HCT116 (cell line): ENCODE data around the gene IRF9. TPM values are rescaled to one million over a fixed set of nuclear protein-coding genes. Genes with fewer than 3 reads are reported as not detected.

Source experiments
- ATAC-seq: fragments of 200-7000 bp; cut with Tn5 transposase; 2 replicates; pipeline ENCODE4 v1.9.1; 2020; ENCODE audit warnings: mild to moderate bottlenecking, moderate library complexity
- BruUV-seq: library from RNA; stranded (reverse); fragments of 400-500 nt; replicated peaks from 2 replicates; lab custom pipeline; 2021; lab: Mats Ljungman, UMichigan
- CTCF ChIA-PET: fragments of 300-600 bp; sonication (Branson Sonifier 250); formaldehyde crosslinking; loops from one replicate; lab custom pipeline; 2021; ENCODE audit warnings: antibody characterized with exemption; lab: Charles Lee
- POLR2A ChIA-PET: fragments of 300-600, 350-600 bp; sonication (Branson Sonifier 250); formaldehyde crosslinking; loops from one replicate; lab custom pipeline; 2021; ENCODE audit warnings: antibody characterized with exemption; lab: Charles Lee
- RAD21 ChIA-PET, 2 experiments: fragments of 300-600 bp; sonication (Branson Sonifier 250); formaldehyde crosslinking; loops; one replicate each; lab custom pipeline; 2023; ENCODE audit warnings: low total read pairs in 2 of 2; ENCODE audit not compliant: uncharacterized antibody in 2 of 2, unreplicated experiment in 2 of 2, low non-redundant PET in 1 of 2; lab: Charles Lee
- DNase-seq: peaks from one replicate; pipeline ENCODE4 v3.0.0-alpha.2; 2010; ENCODE audit warnings: low read depth, low spot score
- H2AFZ ChIP-seq: fragments of 200-600 bp; shearing (Covaris generic), sonication (generic); 2 replicates; pipeline ENCODE4 v1.6.1; 2017; ENCODE audit warnings: low read depth, mixed run types, mixed read lengths, antibody characterized with exemption, low read length; ENCODE audit not compliant: poor library complexity, severe bottlenecking
- H3K27ac ChIP-seq: 2 replicates; pipeline ENCODE4 v1.5.1; 2012; ENCODE audit warnings: low read depth, low read length
- H3K27me3 ChIP-seq: fragments of 200-600 bp; sonication (generic); 2 replicates; pipeline ENCODE4 v1.6.1; 2016; ENCODE audit warnings: mixed run types, low read length, mixed read lengths; ENCODE audit not compliant: insufficient read depth
- H3K36me3 ChIP-seq, 2 experiments: fragments of 200-500 bp in 1 of 2; fragments of 200-600 bp in 1 of 2; sonication (Bioruptor generic) in 1 of 2; sonication (generic) in 1 of 2; 2 replicates each; pipeline versions ENCODE4 v1.5.1 to v1.6.1; 2014 to 2016; ENCODE audit warnings: low read length in 2 of 2, inconsistent platforms in 1 of 2, mixed read lengths in 1 of 2, mixed run types in 1 of 2; ENCODE audit not compliant: insufficient read depth in 2 of 2, control insufficient read depth in 1 of 2
- H3K4me1 ChIP-seq, 2 experiments: fragments of 200-600 bp in 1 of 2; sonication (generic) in 1 of 2; 2 replicates each; pipeline versions ENCODE4 v1.5.1 to v1.6.1; 2012 to 2017; ENCODE audit warnings: low read length in 2 of 2, inconsistent platforms in 1 of 2, mild to moderate bottlenecking in 1 of 2, mixed read lengths in 1 of 2, mixed run types in 1 of 2, moderate library complexity in 1 of 2; ENCODE audit not compliant: insufficient read depth in 2 of 2, control insufficient read depth in 1 of 2
- H3K4me2 ChIP-seq: fragments of 200-600 bp; sonication (generic); 2 replicates; pipeline ENCODE4 v1.6.1; 2017; ENCODE audit warnings: mixed run types, low read length, mixed read lengths
- H3K4me3 ChIP-seq, 2 experiments: fragments of 200-600 bp in 1 of 2; sonication (generic) in 1 of 2; replicated peaks in 1 of 2; 2 replicates each; pipeline ENCODE4 v1.5.1; 2011 to 2016; ENCODE audit warnings: low read length in 2 of 2, control low read depth in 1 of 2, low read depth in 1 of 2, mild to moderate bottlenecking in 1 of 2, mixed read lengths in 1 of 2, mixed run types in 1 of 2
- H3K79me2 ChIP-seq: fragments of 200-600 bp; sonication (generic); 2 replicates; pipeline ENCODE4 v1.6.1; 2017; ENCODE audit warnings: mild to moderate bottlenecking, mixed run types, low read length, moderate library complexity, mixed read lengths; ENCODE audit not compliant: insufficient read depth
- H3K9ac ChIP-seq: fragments of 200-600 bp; sonication (generic); 2 replicates; pipeline ENCODE4 v1.6.1; 2016; ENCODE audit warnings: low read length, mixed read lengths
- H3K9me2 ChIP-seq: fragments of 200-600 bp; sonication (generic), shearing (Covaris generic); 2 replicates; pipeline ENCODE4 v1.6.1; 2017; ENCODE audit warnings: mixed run types, mild to moderate bottlenecking, moderate library complexity; ENCODE audit not compliant: insufficient read depth
- H3K9me3 ChIP-seq, 2 experiments: fragments of 200-500 bp in 1 of 2; fragments of 200-600 bp in 1 of 2; sonication (Bioruptor generic) in 1 of 2; sonication (generic) in 1 of 2; 2 replicates each; pipeline ENCODE4 v1.6.1; 2014 to 2017; ENCODE audit warnings: low read length in 2 of 2, mixed read lengths in 2 of 2, inconsistent platforms in 1 of 2, low read depth in 1 of 2, mild to moderate bottlenecking in 1 of 2, mixed run types in 1 of 2, moderate library complexity in 1 of 2; ENCODE audit not compliant: control insufficient read depth in 1 of 2, insufficient read depth in 1 of 2
- H4K20me1 ChIP-seq: fragments of 200-600 bp; sonication (generic), shearing (Covaris generic); 2 replicates; pipeline ENCODE4 v1.6.1; 2017; ENCODE audit warnings: mixed run types, mild to moderate bottlenecking, moderate library complexity; ENCODE audit not compliant: insufficient read depth
- CEBPB ChIP-seq: IDR thresholded peaks from 2 replicates; pipeline ENCODE4 v1.6.1; 2012; ENCODE audit warnings: low read depth
- ELF1 ChIP-seq: IDR thresholded peaks from 2 replicates; pipeline ENCODE4 v1.6.1; 2012; ENCODE audit warnings: low read depth, borderline replicate concordance
- EZH2 ChIP-seq: fragments of 200-600 bp; sonication (generic); IDR thresholded peaks from 2 replicates; pipeline ENCODE4 v1.6.1; 2017; ENCODE audit warnings: antibody characterized with exemption, mixed run types
- POLR2AphosphoS5 ChIP-seq: IDR thresholded peaks from 2 replicates; pipeline ENCODE4 v1.6.1; 2011; ENCODE audit warnings: mild to moderate bottlenecking, low read depth, low read length, moderate library complexity
- RAD21 ChIP-seq: IDR thresholded peaks from 2 replicates; pipeline ENCODE4 v1.6.1; 2012; ENCODE audit warnings: low read depth, mild to moderate bottlenecking
- SP1 ChIP-seq: IDR thresholded peaks from 2 replicates; pipeline ENCODE4 v1.6.1; 2012; ENCODE audit warnings: low read depth
- YY1 ChIP-seq: IDR thresholded peaks from 2 replicates; pipeline ENCODE4 v1.6.1; 2011; ENCODE audit warnings: low read length, low read depth, moderate library complexity, mild to moderate bottlenecking; ENCODE audit not compliant: insufficient replicate concordance; ENCODE audit errors: extremely low read depth
- intact Hi-C: fragments of 100-400 bp; cut with micrococcal nuclease; formaldehyde crosslinking; loops from 2 replicates; pipeline ENCODE4 v1.10.0; 2022
- total RNA-seq: library from RNA; stranded (reverse); gene quantifications from one replicate; pipeline ENCODE4 v1.2.1, GENCODE V29; 2021; ENCODE audit not compliant: unreplicated experiment

The IRF9 gene
- total RNA-seq, 1 experiment from 2014 or later: 21.7 TPM

DNA sequence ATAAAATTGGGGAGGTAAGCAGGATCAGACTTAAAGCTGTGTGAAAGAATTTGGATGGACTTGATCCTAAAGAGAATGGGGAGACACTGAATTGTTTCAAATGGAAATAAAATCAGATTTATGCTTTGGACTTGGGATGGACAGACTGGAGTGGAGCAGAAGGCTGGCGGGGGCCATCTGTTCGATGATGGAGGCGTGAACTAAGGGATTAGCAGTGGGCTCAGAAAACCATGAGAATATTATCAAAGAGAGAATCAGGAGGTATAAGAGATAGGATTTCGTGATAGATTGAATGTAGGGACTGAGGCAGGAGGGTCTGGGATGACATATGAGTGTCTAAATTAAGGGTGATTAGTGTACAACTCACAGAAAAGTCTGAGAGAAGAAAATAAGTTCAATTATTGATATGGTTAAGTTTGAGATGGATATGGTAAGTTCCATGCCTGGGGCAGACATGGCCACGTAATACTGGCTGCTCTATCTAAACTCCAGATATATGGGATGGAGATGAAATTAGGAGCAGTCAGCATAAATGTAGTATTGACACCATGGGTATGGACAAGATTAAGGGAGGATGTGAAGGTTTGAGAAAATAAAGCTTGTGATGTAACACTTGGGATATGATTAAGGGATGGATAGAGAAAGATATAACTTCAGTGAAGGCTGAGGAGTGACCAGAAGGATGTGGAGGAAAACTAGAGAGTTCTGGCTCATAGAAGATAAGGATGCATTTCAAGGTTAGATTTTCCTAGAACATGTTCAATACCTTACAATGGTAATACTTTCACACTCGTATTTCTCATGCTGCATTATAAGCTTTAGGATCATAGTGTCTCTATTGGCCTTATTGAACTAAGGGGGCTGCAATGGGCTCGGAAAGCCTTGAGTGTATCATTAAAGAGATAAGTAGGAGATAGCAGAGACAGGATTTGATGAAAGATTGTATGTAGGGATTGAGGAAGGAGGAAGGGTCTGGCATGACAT is 43.4 kb downstream of the IRF9 start:
- ATAC-seq (no peak), DNase-seq (no peak)
- Histone ChIP-seq H3K4me1 (no peaks in the 10 kb centered on the region), H3K9me3 (peaks cover 3 to 10% of the 10 kb centered on the region in 2 experiments; a peak in 1 of 4 replicates), H3K9me2 (no peaks in the 10 kb centered on the region), H3K27ac (no peak overlapping the region), H3K9ac (no peak overlapping the region), H3K36me3 (peaks cover 10 to 31% of the 10 kb centered on the region in 2 experiments), H3K79me2 (no peaks in the 10 kb centered on the region), H4K20me1 (no peaks in the 10 kb centered on the region), H3K27me3 (no peaks in the 10 kb centered on the region), H3K4me2 (no peak overlapping the region), H3K4me3 (no peak overlapping the region), H2AFZ (no peak overlapping the region)
- intact Hi-C loops: no loop called here
- POLR2A ChIA-PET: no interaction called here
- no peak for TF ChIP-seq ELF1
- no peak for TF ChIP-seq SP1
- no peak for TF ChIP-seq POLR2AphosphoS5
- no peak for TF ChIP-seq YY1
- TF ChIP-seq RAD21: no peak
- no peak for TF ChIP-seq EZH2
- TF ChIP-seq CEBPB: no peak
- CTCF ChIA-PET: no interaction called here
- BruUV-seq: no TSS peak
- RAD21 ChIA-PET: no interaction called here
